ENCODE data around the gene KRT34.

KRT34 gene

DNA sequence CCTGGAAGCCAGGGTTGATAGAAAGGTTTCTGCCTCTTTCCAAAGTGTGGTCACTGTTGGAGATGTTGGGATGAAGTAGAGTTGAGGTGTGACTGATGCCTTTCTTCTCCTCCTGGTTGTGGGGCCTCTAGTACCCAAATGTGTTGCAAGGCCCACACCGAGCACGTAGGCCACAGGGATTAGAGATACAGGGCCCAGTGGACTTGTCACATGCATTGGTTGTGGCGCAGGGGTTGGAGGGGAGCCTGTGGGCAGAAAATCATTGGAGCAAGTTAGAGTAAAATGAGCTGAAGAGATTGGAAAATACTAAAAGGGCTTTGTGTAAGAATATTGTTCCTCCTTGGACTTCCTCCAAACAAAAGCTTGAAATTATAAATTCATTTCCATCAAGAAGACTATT lies 36.1 kb downstream of the KRT34 start:
- no peaks in the 10 kb centered on the region for H3K79me2 ChIP-seq (ENCODE audit: control insufficient read depth, insufficient read depth, low read length, unreplicated experiment)
- H2AFZ ChIP-seq (ENCODE audit: low read length, unreplicated experiment): no peak overlapping the region
- peaks cover 2% of the 10 kb centered on the region for H3K27me3 ChIP-seq (ENCODE audit: insufficient read depth, low read length)
- H3K4me1 ChIP-seq (ENCODE audit: control insufficient read depth, insufficient read depth, low read length, unreplicated experiment): no peaks in the 10 kb centered on the region
- H3K4me3 ChIP-seq (ENCODE audit: low read depth, low read length): no peak overlapping the region
- H3K27ac ChIP-seq (ENCODE audit: low read depth, low read length): no peak overlapping the region
- H3K36me3 ChIP-seq (ENCODE audit: insufficient read depth, low read length): no peaks in the 10 kb centered on the region

GRCh38 chr17:41343029-41343428 lies 39.1 kb downstream of the KRT34 start:
- Histone ChIP-seq H3K4me1 (ENCODE audit: control insufficient read depth, insufficient read depth, low read length, unreplicated experiment) (no peaks in the 10 kb centered on the region), H3K4me3 (ENCODE audit: low read depth, low read length) (no peak overlapping the region), H3K79me2 (ENCODE audit: control insufficient read depth, insufficient read depth, low read length, unreplicated experiment) (no peaks in the 10 kb centered on the region), H2AFZ (ENCODE audit: low read length, unreplicated experiment) (no peak overlapping the region), H3K36me3 (ENCODE audit: insufficient read depth, low read length) (no peaks in the 10 kb centered on the region), H3K27ac (ENCODE audit: low read depth, low read length) (no peak overlapping the region), H3K27me3 (ENCODE audit: insufficient read depth, low read length) (no peaks in the 10 kb centered on the region)

- Histone ChIP-seq H3K79me2 (ENCODE audit: control insufficient read depth, insufficient read depth, low read length, unreplicated experiment) (no peaks in the 10 kb centered on the region), H3K36me3 (ENCODE audit: insufficient read depth, low read length) (no peaks in the 10 kb centered on the region), H2AFZ (ENCODE audit: low read length, unreplicated experiment) (no peak overlapping the region), H3K4me3 (ENCODE audit: low read depth, low read length) (no peak overlapping the region), H3K4me1 (ENCODE audit: control insufficient read depth, insufficient read depth, low read length, unreplicated experiment) (no peaks in the 10 kb centered on the region), H3K27me3 (ENCODE audit: insufficient read depth, low read length) (no peaks in the 10 kb centered on the region), H3K27ac (ENCODE audit: low read depth, low read length) (no peak overlapping the region)
These were observed 40.9 kb downstream of the KRT34 start for GRCh38 chr17:41340934-41341861.

GRCh38 chr17:41340494-41340893 lies 41.6 kb downstream of the KRT34 start:
- no peaks in the 10 kb centered on the region for H3K79me2 ChIP-seq (ENCODE audit: control insufficient read depth, insufficient read depth, low read length, unreplicated experiment)
- no peaks in the 10 kb centered on the region for H3K36me3 ChIP-seq (ENCODE audit: insufficient read depth, low read length)
- H3K4me3 ChIP-seq (ENCODE audit: low read depth, low read length): no peak overlapping the region
- H3K4me1 ChIP-seq (ENCODE audit: control insufficient read depth, insufficient read depth, low read length, unreplicated experiment): no peaks in the 10 kb centered on the region
- H2AFZ ChIP-seq (ENCODE audit: low read length, unreplicated experiment): no peak overlapping the region
- no peaks in the 10 kb centered on the region for H3K27me3 ChIP-seq (ENCODE audit: insufficient read depth, low read length)
- H3K27ac ChIP-seq (ENCODE audit: low read depth, low read length): no peak overlapping the region

DNA sequence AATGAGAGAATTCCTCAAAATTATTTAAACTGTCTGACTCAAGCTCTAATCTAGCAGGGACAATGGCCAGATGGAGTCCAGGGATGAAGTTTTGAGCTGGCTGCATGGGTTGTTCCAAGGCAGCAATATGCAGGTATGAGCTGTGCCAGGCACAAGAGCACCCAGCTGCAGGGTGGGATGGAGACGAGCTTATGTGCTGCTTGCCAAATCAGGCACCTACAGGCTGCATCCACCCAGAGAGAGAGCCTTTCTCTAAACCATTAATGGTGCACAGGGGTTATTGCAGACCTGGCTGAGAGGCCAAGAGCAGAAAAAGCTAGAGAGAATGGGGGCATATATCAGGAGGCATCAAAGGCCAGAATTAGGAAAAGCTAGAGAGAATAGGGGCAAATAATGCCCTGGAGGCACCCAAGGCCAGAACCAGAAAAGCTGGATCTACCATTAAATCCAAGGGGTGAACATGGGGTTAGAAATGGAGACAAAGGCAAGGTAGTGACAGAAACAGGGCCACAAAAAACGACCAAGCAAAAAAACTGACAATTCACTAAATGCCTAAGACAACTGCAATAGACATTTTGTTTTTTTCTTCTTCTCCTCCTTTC lies 42.4 kb downstream of the KRT34 start:
- Histone ChIP-seq H3K27ac (ENCODE audit: low read depth, low read length) (no peak overlapping the region), H3K4me1 (ENCODE audit: control insufficient read depth, insufficient read depth, low read length, unreplicated experiment) (no peaks in the 10 kb centered on the region), H2AFZ (ENCODE audit: low read length, unreplicated experiment) (no peak overlapping the region), H3K27me3 (ENCODE audit: insufficient read depth, low read length) (no peaks in the 10 kb centered on the region), H3K4me3 (ENCODE audit: low read depth, low read length) (no peak overlapping the region), H3K36me3 (ENCODE audit: insufficient read depth, low read length) (no peaks in the 10 kb centered on the region), H3K79me2 (ENCODE audit: control insufficient read depth, insufficient read depth, low read length, unreplicated experiment) (no peaks in the 10 kb centered on the region)

- no peaks in the 10 kb centered on the region for H3K27me3 ChIP-seq (ENCODE audit: insufficient read depth, low read length)
- H2AFZ ChIP-seq (ENCODE audit: low read length, unreplicated experiment): no peak overlapping the region
- H3K36me3 ChIP-seq (ENCODE audit: insufficient read depth, low read length): no peaks in the 10 kb centered on the region
- H3K4me1 ChIP-seq (ENCODE audit: control insufficient read depth, insufficient read depth, low read length, unreplicated experiment): no peaks in the 10 kb centered on the region
- H3K27ac ChIP-seq (ENCODE audit: low read depth, low read length): no peak overlapping the region
- no peaks in the 10 kb centered on the region for H3K79me2 ChIP-seq (ENCODE audit: control insufficient read depth, insufficient read depth, low read length, unreplicated experiment)
- no peak overlapping the region for H3K4me3 ChIP-seq (ENCODE audit: low read depth, low read length)
These were observed 43.1 kb downstream of the KRT34 start for GRCh38 chr17:41338961-41339485.

DNA sequence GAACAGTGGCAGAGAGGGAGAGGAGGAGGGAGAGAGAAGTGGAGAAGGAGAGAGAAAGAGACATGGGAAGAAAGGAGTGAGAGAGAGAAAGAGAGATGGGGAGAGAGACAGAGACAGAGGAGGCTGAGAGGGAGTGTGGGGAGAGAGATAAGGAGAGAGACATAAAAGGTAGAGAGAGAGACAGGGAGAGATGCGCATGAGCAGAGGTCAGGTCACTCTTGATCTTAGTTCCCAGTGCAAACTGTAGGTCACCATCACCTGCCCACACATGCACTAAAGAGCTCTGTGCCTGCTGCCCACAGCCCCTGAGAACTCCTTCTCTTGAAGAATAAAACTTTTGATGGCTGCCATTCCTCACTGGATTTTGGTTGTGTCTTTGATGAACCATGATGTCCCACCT lies 46.4 kb downstream of the KRT34 start:
- Histone ChIP-seq H3K4me3 (ENCODE audit: low read depth, low read length) (no peak overlapping the region), H3K36me3 (ENCODE audit: insufficient read depth, low read length) (no peaks in the 10 kb centered on the region), H3K27ac (ENCODE audit: low read depth, low read length) (no peak overlapping the region), H3K27me3 (ENCODE audit: insufficient read depth, low read length) (no peaks in the 10 kb centered on the region), H3K79me2 (ENCODE audit: control insufficient read depth, insufficient read depth, low read length, unreplicated experiment) (no peaks in the 10 kb centered on the region), H3K4me1 (ENCODE audit: control insufficient read depth, insufficient read depth, low read length, unreplicated experiment) (no peaks in the 10 kb centered on the region), H2AFZ (ENCODE audit: low read length, unreplicated experiment) (no peak overlapping the region)

DNA sequence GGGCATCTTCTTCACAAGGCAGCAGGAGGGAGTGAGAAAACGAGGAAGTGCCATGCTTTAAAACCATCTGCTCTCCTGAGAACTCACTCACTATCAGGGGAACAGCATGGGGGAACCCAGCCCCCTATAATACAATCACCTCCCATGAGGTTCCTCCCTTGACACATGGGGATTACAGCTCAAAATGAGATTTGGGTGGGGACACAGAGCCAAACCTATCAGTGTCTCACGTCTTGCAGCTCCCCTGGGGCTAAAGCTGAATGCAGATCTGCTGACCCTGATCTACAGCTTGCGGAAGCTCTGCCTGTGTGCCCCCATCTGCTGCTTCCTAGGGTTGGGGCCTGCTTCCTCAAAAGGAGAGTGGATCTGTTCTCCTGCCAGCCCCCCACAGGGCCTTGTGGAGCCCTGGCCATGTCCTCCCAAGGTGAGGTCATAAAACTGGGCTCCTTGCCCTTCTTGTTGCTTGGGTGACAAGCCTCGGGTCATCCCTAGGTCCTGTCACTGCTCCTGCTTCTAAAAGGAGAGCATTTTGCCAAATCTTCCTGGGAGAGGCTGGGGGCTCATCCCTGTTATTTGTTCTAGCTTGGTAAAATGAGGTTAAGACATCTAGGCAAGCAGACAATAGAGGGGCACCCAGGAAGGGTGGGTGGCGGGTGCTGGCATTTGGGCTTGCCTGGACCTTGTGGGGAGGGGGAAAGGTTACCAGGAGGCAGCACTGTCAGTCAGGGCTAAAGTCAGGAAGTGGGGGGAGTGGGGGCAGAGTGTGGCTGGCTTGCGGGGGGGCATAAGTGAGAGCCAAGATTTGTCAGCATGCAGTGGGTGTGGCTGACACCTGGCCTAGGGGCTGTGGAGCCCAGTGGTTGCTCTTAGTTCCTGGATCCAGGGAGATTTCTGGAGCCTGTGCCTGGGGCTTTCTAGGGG lies 47.5 kb downstream of the KRT34 start:
- H3K27ac ChIP-seq (ENCODE audit: low read depth, low read length): no peak overlapping the region
- no peaks in the 10 kb centered on the region for H3K36me3 ChIP-seq (ENCODE audit: insufficient read depth, low read length)

DNA sequence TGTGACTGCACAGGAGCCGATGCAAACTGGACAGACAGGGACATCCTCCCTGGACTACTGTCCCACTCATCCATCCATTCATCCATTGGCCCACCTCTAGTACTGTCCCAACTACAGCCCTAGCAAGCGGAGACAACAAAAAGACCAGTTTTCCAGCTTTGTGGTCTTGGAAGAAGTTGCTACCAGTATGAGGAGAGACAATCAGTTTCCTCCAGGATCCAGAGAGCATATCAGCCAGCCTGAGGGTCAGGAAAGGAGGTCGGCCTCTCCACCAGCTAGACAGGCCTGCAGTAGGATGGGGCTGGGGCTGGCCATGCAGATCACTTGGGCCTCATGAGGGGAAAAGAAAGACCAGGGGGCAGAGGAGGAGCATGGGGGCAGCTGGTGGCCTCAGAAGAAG lies 48.3 kb downstream of the KRT34 start:
- Histone ChIP-seq H3K27me3 (ENCODE audit: insufficient read depth, low read length) (no peaks in the 10 kb centered on the region), H3K4me1 (ENCODE audit: control insufficient read depth, insufficient read depth, low read length, unreplicated experiment) (no peaks in the 10 kb centered on the region), H3K4me3 (ENCODE audit: low read depth, low read length) (no peak overlapping the region), H2AFZ (ENCODE audit: low read length, unreplicated experiment) (no peak overlapping the region), H3K79me2 (ENCODE audit: control insufficient read depth, insufficient read depth, low read length, unreplicated experiment) (no peaks in the 10 kb centered on the region), H3K36me3 (ENCODE audit: insufficient read depth, low read length) (no peaks in the 10 kb centered on the region), H3K27ac (ENCODE audit: low read depth, low read length) (no peak overlapping the region)

More for the DNA sequence above, 47.5 kb downstream of the KRT34 start:
- Histone ChIP-seq H3K79me2 (ENCODE audit: control insufficient read depth, insufficient read depth, low read length, unreplicated experiment) (no peaks in the 10 kb centered on the region), H3K4me1 (ENCODE audit: control insufficient read depth, insufficient read depth, low read length, unreplicated experiment) (no peaks in the 10 kb centered on the region), H3K27me3 (ENCODE audit: insufficient read depth, low read length) (no peaks in the 10 kb centered on the region), H3K4me3 (ENCODE audit: low read depth, low read length) (no peak overlapping the region), H2AFZ (ENCODE audit: low read length, unreplicated experiment) (no peak overlapping the region)

DNA sequence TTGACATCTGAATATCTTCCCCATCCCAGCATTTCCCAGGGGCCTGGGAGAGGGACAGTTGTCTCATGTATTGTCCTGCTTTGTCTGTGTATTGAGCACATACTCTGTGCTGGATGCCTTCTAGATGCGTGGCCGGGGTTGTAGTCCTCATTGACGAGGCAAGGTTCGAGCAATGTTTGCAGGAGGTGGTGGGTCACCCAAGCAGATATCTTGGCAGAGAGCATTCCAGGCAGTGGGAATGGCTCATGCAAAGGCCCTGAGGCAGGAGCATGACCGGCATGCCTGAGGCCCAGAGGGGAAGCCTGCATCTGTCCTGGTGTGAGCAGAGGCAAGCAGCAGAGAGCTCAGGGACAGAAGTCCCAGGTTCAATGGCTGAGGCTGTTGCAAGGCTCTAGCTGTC lies 49.0 kb downstream of the KRT34 start:
- no peaks in the 10 kb centered on the region for H3K79me2 ChIP-seq (ENCODE audit: control insufficient read depth, insufficient read depth, low read length, unreplicated experiment)
- no peak overlapping the region for H2AFZ ChIP-seq (ENCODE audit: low read length, unreplicated experiment)
- H3K4me1 ChIP-seq (ENCODE audit: control insufficient read depth, insufficient read depth, low read length, unreplicated experiment): no peaks in the 10 kb centered on the region
- no peaks in the 10 kb centered on the region for H3K36me3 ChIP-seq (ENCODE audit: insufficient read depth, low read length)
- H3K4me3 ChIP-seq (ENCODE audit: low read depth, low read length): no peak overlapping the region
- H3K27me3 ChIP-seq (ENCODE audit: insufficient read depth, low read length): no peaks in the 10 kb centered on the region
- H3K27ac ChIP-seq (ENCODE audit: low read depth, low read length): no peak overlapping the region

Data from ACC112 (cell line).